Measurements from ENCODE around the gene TEX53. TPM values are rescaled to one million over a fixed set of nuclear protein-coding genes. Genes with fewer than 3 reads are reported as not detected.

Gene TEX53
- total and polyA plus RNA-seq, 8 donors = not detected

GRCh38 chr9:114691046-114691955, 33.7 kb upstream of the TEX53 start:
- no peaks in the 10 kb centered on the region for H3K9me3 ChIP-seq
- no peaks in the 10 kb centered on the region for H3K4me1 ChIP-seq
- no peaks in the 10 kb centered on the region for H3K27me3 ChIP-seq
- intact Hi-C loops (cut with DNase I) = no loop called here
- H3K36me3 ChIP-seq = no peaks in the 10 kb centered on the region
- no peak overlapping the region for H3K4me3 ChIP-seq
- no peak for DNase-seq
- peak overlapping the region in 1 of 2 donors; percentile 18 for H3K27ac ChIP-seq
- no peak for ATAC-seq
- TF ChIP-seq CTCF (IDR thresholded peaks at IDR 0.05) = no peak

- ATAC-seq (no peak), DNase-seq (no peak)
- H3K4me3 ChIP-seq = no peak overlapping the region
- H3K9me3 ChIP-seq = no peaks in the 10 kb centered on the region
- H3K36me3 ChIP-seq = no peaks in the 10 kb centered on the region
- H3K4me1 ChIP-seq = no peaks in the 10 kb centered on the region
- H3K27me3 ChIP-seq = no peaks in the 10 kb centered on the region
- TF ChIP-seq CTCF (IDR thresholded peaks at IDR 0.05) = no peak
- intact Hi-C loops (cut with DNase I) = no loop called here
- H3K27ac ChIP-seq = no peak overlapping the region
Measured at GRCh38 chr9:114690308-114690707, 32.7 kb upstream of the TEX53 start.

GRCh38 chr9:114689813-114690212, 32.2 kb upstream of the TEX53 start:
- Histone ChIP-seq H3K4me3 (no peak overlapping the region), H3K9me3 (no peaks in the 10 kb centered on the region), H3K27me3 (no peaks in the 10 kb centered on the region), H3K36me3 (no peaks in the 10 kb centered on the region), H3K4me1 (no peaks in the 10 kb centered on the region), H3K27ac (no peak overlapping the region)
- no peak for TF ChIP-seq CTCF (IDR thresholded peaks at IDR 0.05)
- DNase-seq (no peak), ATAC-seq (no peak)
- intact Hi-C loops (cut with DNase I) = loop anchor here in 1 of 2 donors (10.0 kb wide), 2 partner anchors 225 to 325 kb away; no protein-coding TSS in a partner anchor

- intact Hi-C loops (cut with DNase I) = loop anchor here in 1 of 2 donors (10.0 kb wide), 2 partner anchors 226 to 326 kb away; no protein-coding TSS in a partner anchor
- ATAC-seq = no peak
Measured at GRCh38 chr9:114688909-114689610, 31.5 kb upstream of the TEX53 start.

More at GRCh38 chr9:114688909-114689610, 31.5 kb upstream of the TEX53 start:
- no peaks in the 10 kb centered on the region for H3K27me3 ChIP-seq
- no peak for DNase-seq
- no peaks in the 10 kb centered on the region for H3K4me1 ChIP-seq
- TF ChIP-seq CTCF (IDR thresholded peaks at IDR 0.05) = no peak
- no peak overlapping the region for H3K27ac ChIP-seq
- H3K9me3 ChIP-seq = no peaks in the 10 kb centered on the region
- H3K4me3 ChIP-seq = no peak overlapping the region
- no peaks in the 10 kb centered on the region for H3K36me3 ChIP-seq

All from left lung (tissue), 10 donors.